GM12892 (cell line): ENCODE results near the gene NT5DC4.
"Not testable (repeated sequence)": the region's sequence is repeated elsewhere in the genome, so short reads cannot be mapped to it uniquely, and the experiment has no call there.

Source experiments
- DNase-seq: peaks from one replicate; pipeline ENCODE4 v3.0.0; 2011; ENCODE audit not compliant: insufficient read length
- FAIRE-seq: peaks from 2 replicates; lab custom pipeline; 2011; peaks lifted over from hg19 to GRCh38; lab: Jason Lieb, UNC
- POLR2A ChIP-seq: IDR thresholded peaks from 2 replicates; pipeline ENCODE4 v1.6.1; 2011; ENCODE audit warnings: low read depth, low read length, control low read depth
- POLR2AphosphoS5 ChIP-seq: IDR thresholded peaks from 2 replicates; pipeline ENCODE4 v1.6.1; 2011; ENCODE audit warnings: low read depth, low read length, control low read depth
- TAF1 ChIP-seq: IDR thresholded peaks from 2 replicates; pipeline ENCODE4 v1.6.1; 2011; ENCODE audit warnings: low read depth, mild to moderate bottlenecking, control low read depth, low read length, borderline replicate concordance

Gene NT5DC4

GRCh38 chr2:112708968-112709367 lies 11.9 kb upstream of the NT5DC4 start:
- DNase-seq (no peak), FAIRE-seq (no peak)
- no peak for TF ChIP-seq TAF1
- TF ChIP-seq POLR2AphosphoS5 = no peak
- TF ChIP-seq POLR2A = no peak

GRCh38 chr2:112709703-112710102 lies 11.1 kb upstream of the NT5DC4 start:
- DNase-seq (no peak), FAIRE-seq (no peak)
- TF ChIP-seq POLR2A = no peak
- TF ChIP-seq TAF1 = no peak
- no peak for TF ChIP-seq POLR2AphosphoS5

GRCh38 chr2:112710956-112711750 lies 9.7 kb upstream of the NT5DC4 start:
- no peak for TF ChIP-seq TAF1
- no peak for TF ChIP-seq POLR2AphosphoS5
- TF ChIP-seq POLR2A = no peak
- FAIRE-seq = no peak

GRCh38 chr2:112712465-112712864 lies 8.4 kb upstream of the NT5DC4 start:
- TF ChIP-seq POLR2A = no peak
- no peak for FAIRE-seq
- no peak for DNase-seq

More at GRCh38 chr2:112710956-112711750, 9.7 kb upstream of the NT5DC4 start:
- DNase-seq = no peak

GRCh38 chr2:112712903-112713584 lies 7.8 kb upstream of the NT5DC4 start:
- TF ChIP-seq POLR2AphosphoS5 = no peak
- no peak for DNase-seq
- FAIRE-seq = no peak

GRCh38 chr2:112713585-112713925 lies 7.3 kb upstream of the NT5DC4 start:
- TF ChIP-seq TAF1 (no peak), POLR2AphosphoS5 (no peak), POLR2A (no peak)
- FAIRE-seq (no peak), DNase-seq (no peak)

- DNase-seq (no peak), FAIRE-seq (no peak)
- TF ChIP-seq TAF1 (no peak), POLR2A (no peak), POLR2AphosphoS5 (no peak)
Observed at GRCh38 chr2:112713926-112714325, 6.9 kb upstream of the NT5DC4 start.

- no peak for DNase-seq
- no peak for FAIRE-seq
- TF ChIP-seq TAF1 = no peak
- no peak for TF ChIP-seq POLR2AphosphoS5
- TF ChIP-seq POLR2A = no peak
Observed at GRCh38 chr2:112714331-112714730, 6.5 kb upstream of the NT5DC4 start.

- no peak for TF ChIP-seq TAF1
- TF ChIP-seq POLR2A = no peak
- TF ChIP-seq POLR2AphosphoS5 = no peak
- FAIRE-seq = no peak
- no peak for DNase-seq
Observed at GRCh38 chr2:112714836-112715631, 5.8 kb upstream of the NT5DC4 start.

- not testable (repeated sequence) for DNase-seq, FAIRE-seq
Observed at GRCh38 chr2:112716094-112716493, 4.7 kb upstream of the NT5DC4 start.

- not testable (repeated sequence) for FAIRE-seq, DNase-seq
Observed at GRCh38 chr2:112716826-112717352, 3.9 kb upstream of the NT5DC4 start.
